GM19099 (cell line): ENCODE results near the gene KCNG4.

Experiments used
- POLR2A ChIP-seq: IDR thresholded peaks from 3 replicates; pipeline ENCODE4 v1.6.1; 2011; ENCODE audit warnings: low read depth; ENCODE audit not compliant: insufficient read length; ENCODE audit errors: extremely low read depth

Gene KCNG4

GRCh38 chr16:84271866-84272265, 32.1 kb upstream of the KCNG4 start:
- no peak for TF ChIP-seq POLR2A

- TF ChIP-seq POLR2A, result no peak
Observed at GRCh38 chr16:84271037-84271436, 31.2 kb upstream of the KCNG4 start.

- TF ChIP-seq POLR2A, result no peak
Observed at GRCh38 chr16:84270531-84270930, 30.7 kb upstream of the KCNG4 start.

DNA sequence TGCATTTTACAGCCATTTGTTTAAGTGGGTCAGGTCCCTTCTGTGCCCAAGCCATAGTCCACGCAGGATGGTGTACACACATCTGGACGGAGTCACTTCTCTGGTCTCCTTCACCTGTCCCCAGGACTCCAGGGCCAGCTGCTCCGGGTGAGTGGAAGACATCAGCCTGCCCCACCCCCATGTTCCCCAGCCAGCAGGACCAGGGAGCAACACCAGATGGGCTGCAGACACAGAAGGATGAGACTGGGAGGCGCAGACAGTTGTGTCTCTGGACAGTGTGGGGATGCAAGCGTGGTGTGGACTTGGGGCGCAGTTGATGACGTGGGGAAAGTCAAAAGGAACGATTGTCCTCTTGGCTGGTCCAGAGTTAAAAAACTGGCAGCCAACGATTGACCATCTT, 30.3 kb upstream of the KCNG4 start:
- TF ChIP-seq POLR2A, result no peak

GRCh38 chr16:84268291-84269040, 28.7 kb upstream of the KCNG4 start:
- TF ChIP-seq POLR2A, result no peak

DNA sequence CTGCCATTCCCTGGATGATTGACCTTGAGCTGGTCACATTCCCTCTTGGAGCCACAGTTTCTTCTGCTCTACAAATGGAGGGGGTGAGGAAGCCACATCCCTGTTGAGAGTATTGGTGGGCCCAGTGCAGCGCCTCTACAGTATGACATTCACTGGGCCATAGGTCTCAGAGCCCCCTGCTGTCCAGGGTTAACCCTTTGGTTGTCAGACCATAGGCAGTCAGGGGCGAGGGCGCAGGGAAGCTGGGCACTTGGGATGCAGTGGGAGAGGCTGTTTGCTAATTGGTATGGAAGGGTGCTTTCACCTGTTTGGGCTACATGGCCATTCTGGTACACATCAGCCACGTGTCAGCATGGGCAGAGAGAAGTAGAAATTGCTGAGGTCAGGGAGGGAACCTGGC, 27.6 kb upstream of the KCNG4 start:
- TF ChIP-seq POLR2A, result no peak

GRCh38 chr16:84266451-84266850, 26.6 kb upstream of the KCNG4 start:
- TF ChIP-seq POLR2A, result no peak

- TF ChIP-seq POLR2A, result no peak
Observed at GRCh38 chr16:84262939-84263338, 23.1 kb upstream of the KCNG4 start.

- no peak for TF ChIP-seq POLR2A
Observed at GRCh38 chr16:84262031-84262430, 22.2 kb upstream of the KCNG4 start.

DNA sequence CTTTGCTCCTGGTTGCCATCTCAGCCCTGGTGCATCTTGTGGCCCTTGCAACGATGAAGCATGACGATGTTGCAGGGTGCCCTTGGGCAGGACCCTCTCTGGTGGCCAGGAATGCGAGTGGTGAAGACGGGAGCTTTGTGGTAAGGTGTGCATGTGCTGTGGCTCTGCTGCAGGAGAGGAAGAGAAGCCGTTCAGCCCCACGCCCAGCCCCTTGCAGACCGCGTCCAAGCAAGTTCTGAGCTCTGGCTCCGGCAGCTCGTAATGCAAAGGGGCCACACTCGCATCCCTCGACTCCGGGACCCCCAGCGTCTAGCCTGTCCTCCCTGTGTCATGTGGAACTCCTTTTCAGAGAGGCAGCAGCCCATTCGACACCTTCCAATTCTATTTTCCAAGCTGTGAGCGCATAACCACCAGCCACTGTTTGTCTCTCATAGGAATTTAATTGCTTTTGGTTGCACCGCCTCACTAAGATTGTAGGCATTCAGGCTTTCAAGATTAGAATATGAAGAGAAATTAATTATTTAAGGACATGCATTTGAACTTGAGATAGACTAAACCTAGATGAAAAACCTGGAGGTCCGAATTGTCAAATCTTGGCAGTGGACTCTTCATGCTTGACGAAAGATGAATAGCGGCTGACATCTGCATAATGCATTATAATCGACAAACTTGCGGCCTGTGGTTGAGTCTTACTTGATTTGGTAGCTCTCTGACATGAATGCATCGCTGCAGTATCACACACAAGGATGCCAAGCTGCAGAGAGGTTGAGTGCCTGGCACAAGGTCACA, 21.1 kb upstream of the KCNG4 start:
- no peak for TF ChIP-seq POLR2A

- TF ChIP-seq POLR2A, result no peak
Observed at GRCh38 chr16:84259691-84260090, 19.9 kb upstream of the KCNG4 start.

DNA sequence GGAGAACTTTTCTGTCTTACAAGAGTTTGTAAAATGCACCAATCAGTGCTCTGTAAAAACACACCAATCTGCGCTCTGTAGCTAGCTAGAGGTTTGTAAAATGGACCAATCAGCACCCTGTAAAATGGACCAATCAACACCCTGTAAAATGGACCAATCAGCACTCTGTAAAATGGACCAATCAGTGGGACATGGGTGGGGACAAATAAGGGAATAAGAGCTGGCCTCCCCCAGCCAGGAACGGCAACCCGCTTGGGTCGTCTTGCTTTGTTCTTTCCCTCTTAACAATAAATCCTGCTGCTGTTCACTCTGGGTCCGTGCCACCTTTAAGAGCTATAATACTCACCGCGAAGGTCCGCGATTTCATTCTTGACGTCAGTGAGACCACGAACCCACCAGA, 18.5 kb upstream of the KCNG4 start:
- TF ChIP-seq POLR2A, result no peak

DNA sequence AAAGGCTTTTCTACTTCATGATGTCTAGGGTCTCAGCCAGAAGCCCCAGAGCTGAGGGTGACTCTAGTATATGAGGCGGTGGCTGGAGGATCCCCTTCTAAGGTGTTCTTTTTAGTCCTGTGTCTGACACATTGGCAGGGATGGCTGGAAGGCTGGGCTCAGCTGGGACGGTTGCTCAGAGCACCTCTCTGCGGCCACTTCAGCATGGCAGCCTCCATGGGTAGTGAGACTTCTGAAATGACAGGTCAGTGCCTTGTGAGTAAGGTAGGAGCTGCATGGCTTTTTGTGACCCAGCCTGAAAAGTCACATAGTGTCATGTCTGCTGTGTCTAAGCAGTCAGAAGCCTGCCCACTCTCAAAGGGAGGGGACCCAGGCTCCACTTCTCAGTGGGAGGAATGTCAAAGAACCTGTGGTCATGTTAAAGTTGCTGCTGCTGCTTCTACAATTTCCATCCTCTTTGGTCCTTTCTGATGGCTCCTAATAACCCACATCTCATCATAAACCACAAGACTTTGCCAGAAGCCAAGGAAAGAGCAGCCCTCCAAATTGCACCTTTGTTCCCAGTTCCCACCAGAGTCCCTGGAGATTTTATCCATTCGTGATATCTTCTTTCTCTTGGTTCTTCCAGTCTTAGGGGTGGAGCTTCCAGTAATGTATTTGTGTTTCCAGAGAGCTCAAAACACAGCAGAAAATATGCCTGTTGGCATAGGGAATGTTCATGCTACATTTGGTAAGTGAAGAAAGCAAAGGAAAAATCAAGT, 15.4 kb upstream of the KCNG4 start:
- TF ChIP-seq POLR2A, result no peak

DNA sequence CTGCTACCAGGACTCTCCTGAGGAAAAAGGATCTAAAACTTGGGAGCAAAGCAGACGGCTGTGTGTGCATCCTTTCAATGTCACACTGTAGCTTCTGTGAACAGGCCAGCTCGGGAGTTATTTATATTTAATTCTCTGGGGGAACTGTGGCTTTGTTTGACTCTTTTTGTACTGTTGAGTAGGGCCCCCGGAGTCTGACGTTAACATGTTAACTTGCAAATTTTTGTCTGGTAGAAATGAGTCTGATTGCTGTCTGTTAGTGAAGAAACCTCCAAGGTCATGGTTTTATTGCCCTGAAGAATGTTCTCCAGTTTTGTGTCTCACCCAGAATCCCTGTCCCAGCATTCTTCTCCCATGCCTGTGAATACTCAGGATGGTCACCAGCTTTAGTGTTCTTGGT, 14.2 kb upstream of the KCNG4 start:
- no peak for TF ChIP-seq POLR2A

GRCh38 chr16:84253173-84253572, 13.4 kb upstream of the KCNG4 start:
- TF ChIP-seq POLR2A, result no peak

GRCh38 chr16:84252184-84252583, 12.4 kb upstream of the KCNG4 start:
- TF ChIP-seq POLR2A, result no peak

GRCh38 chr16:84247844-84248243, 8.0 kb upstream of the KCNG4 start:
- TF ChIP-seq POLR2A, result no peak

DNA sequence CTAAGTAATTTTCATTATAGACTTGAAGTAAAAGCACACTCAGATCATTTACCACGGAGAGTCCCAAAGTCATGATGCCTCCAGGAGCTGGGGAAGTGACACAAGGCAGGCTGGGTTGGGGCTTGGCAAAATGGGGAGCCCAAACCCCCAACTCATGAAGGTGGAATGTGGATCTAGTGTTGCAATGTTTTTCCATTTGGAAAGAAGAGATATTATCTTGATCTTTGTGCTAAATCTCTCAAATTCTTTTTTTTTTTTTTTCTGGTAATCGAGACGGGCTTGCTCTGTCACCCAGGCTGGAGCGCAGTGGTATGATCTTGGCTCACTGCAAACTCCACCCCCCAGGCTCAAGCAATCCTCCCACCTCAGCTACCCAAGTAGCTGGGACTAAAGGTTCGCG, 7.5 kb upstream of the KCNG4 start:
- no peak for TF ChIP-seq POLR2A
